ENCODE measurements around the gene NPIPB6. TPM values are rescaled to one million over a fixed set of nuclear protein-coding genes. Genes with fewer than 3 reads are reported as not detected.
"Not testable (repeated sequence)": the region's sequence is repeated elsewhere in the genome, so short reads cannot be mapped to it uniquely, and the experiment has no call there.

The NPIPB6 gene
- total RNA-seq, 1 experiment from 2014 or later: 8.3 TPM

GRCh38 chr16:28330232-28330631 lies 33.1 kb downstream of the NPIPB6 start:
- peak; percentile 74 for DNase-seq
- H3K27ac ChIP-seq (ENCODE audit: low read length); H3K9me2 ChIP-seq (replicated peaks; ENCODE audit: insufficient read depth, low read length); H3K36me3 ChIP-seq (ENCODE audit: insufficient read depth, low read length); H3K9me3 ChIP-seq (ENCODE audit: low read length); H3K4me3 ChIP-seq (ENCODE audit: low read length); H4K20me1 ChIP-seq (ENCODE audit: insufficient read depth, low read depth, low read length); H2AFZ ChIP-seq (ENCODE audit: low read length); H3K27me3 ChIP-seq (ENCODE audit: low read length); H3K79me2 ChIP-seq (ENCODE audit: low read length): not testable (repeated sequence)
- H3K4me1 ChIP-seq (ENCODE audit: low read length): peaks cover 12% of the 10 kb centered on the region
- H3K4me2 ChIP-seq (ENCODE audit: low read depth, low read length, poor library complexity, severe bottlenecking): peak overlapping the region; percentile 42
- peak overlapping the region; percentile 37; the same call in 1 of the 2 replicates for H3K9ac ChIP-seq (ENCODE audit: low read length)

- H3K79me2 ChIP-seq (ENCODE audit: low read length): no peaks in the 10 kb centered on the region
- H3K27me3 ChIP-seq (ENCODE audit: low read length): no peaks in the 10 kb centered on the region
- no peaks in the 10 kb centered on the region for H3K9me2 ChIP-seq (replicated peaks; ENCODE audit: insufficient read depth, low read length)
- no peaks in the 10 kb centered on the region for H4K20me1 ChIP-seq (ENCODE audit: insufficient read depth, low read depth, low read length)
- H3K27ac ChIP-seq (ENCODE audit: low read length): no peak overlapping the region
- H3K4me1 ChIP-seq (ENCODE audit: low read length): peaks cover 13% of the 10 kb centered on the region
- no peak overlapping the region for H2AFZ ChIP-seq (ENCODE audit: low read length)
- no peaks in the 10 kb centered on the region for H3K36me3 ChIP-seq (ENCODE audit: insufficient read depth, low read length)
- no peaks in the 10 kb centered on the region for H3K9me3 ChIP-seq (ENCODE audit: low read length)
- H3K9ac ChIP-seq (ENCODE audit: low read length): no peak overlapping the region
- H3K4me3 ChIP-seq (ENCODE audit: low read length): no peak overlapping the region
- H3K4me2 ChIP-seq (ENCODE audit: low read depth, low read length, poor library complexity, severe bottlenecking): no peak overlapping the region
- peak; percentile 90 for DNase-seq
These were observed 36.3 kb downstream of the NPIPB6 start for GRCh38 chr16:28326881-28327610.

GRCh38 chr16:28324887-28325279 lies 38.4 kb downstream of the NPIPB6 start:
- Histone ChIP-seq H3K4me2 (ENCODE audit: low read depth, low read length, poor library complexity, severe bottlenecking) (no peak overlapping the region), H3K27ac (ENCODE audit: low read length) (no peak overlapping the region), H3K4me1 (ENCODE audit: low read length) (peaks cover 5% of the 10 kb centered on the region; the same call in 1 of the 2 replicates), H3K9ac (ENCODE audit: low read length) (no peak overlapping the region), H3K79me2 (ENCODE audit: low read length) (no peaks in the 10 kb centered on the region), H3K27me3 (ENCODE audit: low read length) (no peaks in the 10 kb centered on the region), H2AFZ (ENCODE audit: low read length) (no peak overlapping the region), H3K36me3 (ENCODE audit: insufficient read depth, low read length) (no peaks in the 10 kb centered on the region), H3K9me3 (ENCODE audit: low read length) (no peaks in the 10 kb centered on the region), H3K9me2 (replicated peaks; ENCODE audit: insufficient read depth, low read length) (no peaks in the 10 kb centered on the region), H3K4me3 (ENCODE audit: low read length) (no peak overlapping the region), H4K20me1 (ENCODE audit: insufficient read depth, low read depth, low read length) (no peaks in the 10 kb centered on the region)
- no peak for DNase-seq

- no peak overlapping the region for H3K4me2 ChIP-seq (ENCODE audit: low read depth, low read length, poor library complexity, severe bottlenecking)
- no peak overlapping the region for H2AFZ ChIP-seq (ENCODE audit: low read length)
- DNase-seq: no peak
These were observed 38.9 kb downstream of the NPIPB6 start for GRCh38 chr16:28324235-28324886.

GRCh38 chr16:28321700-28322411 lies 41.5 kb downstream of the NPIPB6 start:
- Histone ChIP-seq H3K36me3 (ENCODE audit: insufficient read depth, low read length) (no peaks in the 10 kb centered on the region), H3K27me3 (ENCODE audit: low read length) (no peaks in the 10 kb centered on the region), H3K9ac (ENCODE audit: low read length) (no peak overlapping the region), H3K79me2 (ENCODE audit: low read length) (no peaks in the 10 kb centered on the region), H3K9me2 (replicated peaks; ENCODE audit: insufficient read depth, low read length) (no peaks in the 10 kb centered on the region), H3K27ac (ENCODE audit: low read length) (no peak overlapping the region), H3K9me3 (ENCODE audit: low read length) (no peaks in the 10 kb centered on the region), H4K20me1 (ENCODE audit: insufficient read depth, low read depth, low read length) (no peaks in the 10 kb centered on the region), H3K4me1 (ENCODE audit: low read length) (peaks cover 5% of the 10 kb centered on the region; the same call in 1 of the 2 replicates), H2AFZ (ENCODE audit: low read length) (no peak overlapping the region), H3K4me2 (ENCODE audit: low read depth, low read length, poor library complexity, severe bottlenecking) (no peak overlapping the region), H3K4me3 (ENCODE audit: low read length) (no peak overlapping the region)
- DNase-seq: peak; percentile 81

More at GRCh38 chr16:28324235-28324886, 38.9 kb downstream of the NPIPB6 start:
- no peaks in the 10 kb centered on the region for H3K9me3 ChIP-seq (ENCODE audit: low read length)
- H3K4me1 ChIP-seq (ENCODE audit: low read length): peaks cover 5% of the 10 kb centered on the region; the same call in 1 of the 2 replicates
- no peaks in the 10 kb centered on the region for H3K27me3 ChIP-seq (ENCODE audit: low read length)
- H3K27ac ChIP-seq (ENCODE audit: low read length): no peak overlapping the region
- no peak overlapping the region for H3K4me3 ChIP-seq (ENCODE audit: low read length)
- H3K9ac ChIP-seq (ENCODE audit: low read length): no peak overlapping the region
- no peaks in the 10 kb centered on the region for H3K79me2 ChIP-seq (ENCODE audit: low read length)
- H3K9me2 ChIP-seq (replicated peaks; ENCODE audit: insufficient read depth, low read length): no peaks in the 10 kb centered on the region
- no peaks in the 10 kb centered on the region for H3K36me3 ChIP-seq (ENCODE audit: insufficient read depth, low read length)
- no peaks in the 10 kb centered on the region for H4K20me1 ChIP-seq (ENCODE audit: insufficient read depth, low read depth, low read length)

- H3K36me3 ChIP-seq (ENCODE audit: insufficient read depth, low read length): no peaks in the 10 kb centered on the region
- H3K4me3 ChIP-seq (ENCODE audit: low read length): no peak overlapping the region
- peaks cover 5% of the 10 kb centered on the region; the same call in 1 of the 2 replicates for H3K4me1 ChIP-seq (ENCODE audit: low read length)
- H3K79me2 ChIP-seq (ENCODE audit: low read length): no peaks in the 10 kb centered on the region
- no peak overlapping the region for H3K27ac ChIP-seq (ENCODE audit: low read length)
- no peaks in the 10 kb centered on the region for H3K27me3 ChIP-seq (ENCODE audit: low read length)
- no peak overlapping the region for H3K4me2 ChIP-seq (ENCODE audit: low read depth, low read length, poor library complexity, severe bottlenecking)
- no peak overlapping the region for H3K9ac ChIP-seq (ENCODE audit: low read length)
- H3K9me2 ChIP-seq (replicated peaks; ENCODE audit: insufficient read depth, low read length): no peaks in the 10 kb centered on the region
- no peak for DNase-seq
- H2AFZ ChIP-seq (ENCODE audit: low read length): no peak overlapping the region
- no peaks in the 10 kb centered on the region for H4K20me1 ChIP-seq (ENCODE audit: insufficient read depth, low read depth, low read length)
- H3K9me3 ChIP-seq (ENCODE audit: low read length): no peaks in the 10 kb centered on the region
These were observed 42.6 kb downstream of the NPIPB6 start for GRCh38 chr16:28320741-28321140.

- no peak overlapping the region for H3K9ac ChIP-seq (ENCODE audit: low read length)
- H3K27ac ChIP-seq (ENCODE audit: low read length): no peak overlapping the region
- DNase-seq: no peak
- no peaks in the 10 kb centered on the region for H3K9me3 ChIP-seq (ENCODE audit: low read length)
- H3K79me2 ChIP-seq (ENCODE audit: low read length): no peaks in the 10 kb centered on the region
- H4K20me1 ChIP-seq (ENCODE audit: insufficient read depth, low read depth, low read length): no peaks in the 10 kb centered on the region
- H3K9me2 ChIP-seq (replicated peaks; ENCODE audit: insufficient read depth, low read length): no peaks in the 10 kb centered on the region
- H3K27me3 ChIP-seq (ENCODE audit: low read length): no peaks in the 10 kb centered on the region
- H3K4me1 ChIP-seq (ENCODE audit: low read length): no peaks in the 10 kb centered on the region
- no peak overlapping the region for H3K4me2 ChIP-seq (ENCODE audit: low read depth, low read length, poor library complexity, severe bottlenecking)
- no peaks in the 10 kb centered on the region for H3K36me3 ChIP-seq (ENCODE audit: insufficient read depth, low read length)
- H2AFZ ChIP-seq (ENCODE audit: low read length): no peak overlapping the region
- no peak overlapping the region for H3K4me3 ChIP-seq (ENCODE audit: low read length)
These were observed 43.2 kb downstream of the NPIPB6 start for GRCh38 chr16:28320023-28320561.

- no peak overlapping the region for H3K4me3 ChIP-seq (ENCODE audit: low read length)
- H4K20me1 ChIP-seq (ENCODE audit: insufficient read depth, low read depth, low read length): no peaks in the 10 kb centered on the region
- H3K27me3 ChIP-seq (ENCODE audit: low read length): no peaks in the 10 kb centered on the region
- DNase-seq: no peak
- no peaks in the 10 kb centered on the region for H3K9me2 ChIP-seq (replicated peaks; ENCODE audit: insufficient read depth, low read length)
- H3K4me1 ChIP-seq (ENCODE audit: low read length): no peaks in the 10 kb centered on the region
- no peak overlapping the region for H3K9ac ChIP-seq (ENCODE audit: low read length)
- no peaks in the 10 kb centered on the region for H3K36me3 ChIP-seq (ENCODE audit: insufficient read depth, low read length)
- H3K4me2 ChIP-seq (ENCODE audit: low read depth, low read length, poor library complexity, severe bottlenecking): no peak overlapping the region
- no peaks in the 10 kb centered on the region for H3K79me2 ChIP-seq (ENCODE audit: low read length)
- no peak overlapping the region for H2AFZ ChIP-seq (ENCODE audit: low read length)
- no peaks in the 10 kb centered on the region for H3K9me3 ChIP-seq (ENCODE audit: low read length)
- no peak overlapping the region for H3K27ac ChIP-seq (ENCODE audit: low read length)
These were observed 43.8 kb downstream of the NPIPB6 start for GRCh38 chr16:28319476-28320022.
